ENCODE results near the gene ERCC8.
"Not testable (repeated sequence)": the region's sequence is repeated elsewhere in the genome, so short reads cannot be mapped to it uniquely, and the experiment has no call there.

Gene ERCC8, protein sequence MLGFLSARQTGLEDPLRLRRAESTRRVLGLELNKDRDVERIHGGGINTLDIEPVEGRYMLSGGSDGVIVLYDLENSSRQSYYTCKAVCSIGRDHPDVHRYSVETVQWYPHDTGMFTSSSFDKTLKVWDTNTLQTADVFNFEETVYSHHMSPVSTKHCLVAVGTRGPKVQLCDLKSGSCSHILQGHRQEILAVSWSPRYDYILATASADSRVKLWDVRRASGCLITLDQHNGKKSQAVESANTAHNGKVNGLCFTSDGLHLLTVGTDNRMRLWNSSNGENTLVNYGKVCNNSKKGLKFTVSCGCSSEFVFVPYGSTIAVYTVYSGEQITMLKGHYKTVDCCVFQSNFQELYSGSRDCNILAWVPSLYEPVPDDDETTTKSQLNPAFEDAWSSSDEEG

DNA sequence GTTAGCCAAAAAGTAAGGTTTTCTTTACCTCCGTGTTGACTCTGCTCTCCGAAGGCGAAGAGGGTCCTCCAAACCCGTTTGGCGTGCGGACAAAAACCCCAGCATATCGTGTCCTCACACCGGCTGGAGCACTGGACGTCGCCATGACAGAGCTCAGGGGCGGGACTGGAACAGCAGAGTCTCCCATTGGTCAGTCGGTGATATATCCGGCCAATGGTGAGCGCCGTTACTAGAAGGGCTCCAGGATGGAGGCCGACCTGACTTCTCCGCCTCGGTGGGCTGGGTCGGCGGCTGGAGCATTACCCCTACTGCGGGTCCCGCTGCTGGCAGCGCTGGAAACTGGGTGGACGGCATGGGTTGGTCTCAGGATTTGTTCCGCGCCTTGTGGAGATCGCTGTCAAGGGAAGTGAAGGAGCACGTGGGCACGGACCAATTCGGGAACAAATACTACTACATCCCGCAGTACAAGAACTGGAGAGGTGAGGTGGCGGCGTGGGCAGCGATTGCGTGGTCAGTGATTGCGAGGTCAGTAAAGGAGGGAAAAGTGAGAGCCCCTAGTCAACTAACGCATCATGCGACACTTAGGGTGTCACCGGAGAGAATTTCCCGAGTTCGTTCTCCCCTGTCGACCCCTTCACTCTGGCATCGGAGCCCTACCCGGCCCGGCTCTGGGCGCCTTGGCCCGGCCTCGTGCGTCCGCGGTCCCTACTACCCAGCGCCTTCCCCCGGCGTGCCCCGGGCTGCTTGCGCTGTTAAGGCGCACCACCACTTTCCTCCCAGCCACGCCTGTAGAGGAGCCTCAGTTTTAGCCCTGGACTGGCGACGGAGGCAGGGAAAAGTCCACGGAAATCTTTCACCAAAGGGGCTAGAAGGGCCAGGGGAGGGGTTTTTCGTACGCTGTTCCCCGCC lies at the start of gene ERCC8, which contains the start of gene NDUFAF2:
Gene ERCC8 (minus strand): TSS at position 167 of the 909 bp plus-strand sequence. CDS start 62 bp downstream, at position 105.
Gene NDUFAF2 (plus strand): TSS at position 302 of the 909 bp plus-strand sequence. CDS start 51 bp downstream, at position 353.
- ChIA-PET CTCF (interaction anchor here (0.9 to 3.8 kb wide), 3 partner anchors 14 to 869 kb away, joined by 4 to 30 read pairs (median 7); no protein-coding TSS in a partner anchor), POLR2A (interaction anchor here (0.6 to 1.8 kb wide), 2 partner anchors 16 to 27 kb away, joined by 3 to 6 read pairs; no protein-coding TSS in a partner anchor)
- TF ChIP-seq CTCF (IDR thresholded peaks at IDR 0.05; ENCODE audit: insufficient read depth, low read length, missing control alignments): no peak
- peak within 1 kb of the TSS; percentile 86 for H3K4me3 ChIP-seq (ENCODE audit: low read depth, low read length)
- peak; percentile 55 for DNase-seq (ENCODE audit: low read depth, low spot score)

GRCh38 chr5:60993875-60994571 lies 49.2 kb upstream of the ERCC8 start:
- no peak for DNase-seq (ENCODE audit: low read depth, low spot score)
- H3K4me3 ChIP-seq (ENCODE audit: low read depth, low read length): no peak overlapping the region
- no peak for TF ChIP-seq CTCF (IDR thresholded peaks at IDR 0.05; ENCODE audit: insufficient read depth, low read length, missing control alignments)
- CTCF ChIA-PET: interaction anchor here (1.2 kb wide), 1 partner anchor 20 kb away, joined by 4 read pairs; no protein-coding TSS in a partner anchor
- POLR2A ChIA-PET: no interaction called here

DNA sequence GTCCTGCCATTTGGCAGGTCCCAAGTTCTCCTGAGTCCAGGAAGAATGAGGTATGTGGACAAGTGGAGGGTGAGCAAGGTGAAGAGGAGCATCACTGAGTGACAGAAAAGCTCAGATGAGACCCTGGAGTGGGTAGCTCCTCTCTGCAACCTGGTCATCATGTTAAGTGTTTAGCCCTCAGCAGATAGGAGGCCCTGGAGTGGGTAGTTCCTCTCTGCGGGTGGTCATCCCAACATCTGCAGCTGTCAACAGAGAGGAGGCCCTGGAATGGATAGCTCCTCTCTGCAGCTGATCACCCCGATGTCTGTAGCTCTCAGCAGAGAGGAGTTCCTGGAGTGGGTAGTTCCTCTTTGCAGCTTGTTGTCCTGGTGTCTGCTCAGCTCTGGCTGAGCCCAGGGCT lies 48.6 kb upstream of the ERCC8 start:
- no peak overlapping the region for H3K4me3 ChIP-seq (ENCODE audit: low read depth, low read length)
- ChIA-PET CTCF (interaction anchor here (1.2 to 1.3 kb wide), 2 partner anchors 11 to 20 kb away, joined by 3 to 4 read pairs; no protein-coding TSS in a partner anchor), POLR2A (no interaction called here)
- no peak for TF ChIP-seq CTCF (IDR thresholded peaks at IDR 0.05; ENCODE audit: insufficient read depth, low read length, missing control alignments)
- no peak for DNase-seq (ENCODE audit: low read depth, low spot score)

DNA sequence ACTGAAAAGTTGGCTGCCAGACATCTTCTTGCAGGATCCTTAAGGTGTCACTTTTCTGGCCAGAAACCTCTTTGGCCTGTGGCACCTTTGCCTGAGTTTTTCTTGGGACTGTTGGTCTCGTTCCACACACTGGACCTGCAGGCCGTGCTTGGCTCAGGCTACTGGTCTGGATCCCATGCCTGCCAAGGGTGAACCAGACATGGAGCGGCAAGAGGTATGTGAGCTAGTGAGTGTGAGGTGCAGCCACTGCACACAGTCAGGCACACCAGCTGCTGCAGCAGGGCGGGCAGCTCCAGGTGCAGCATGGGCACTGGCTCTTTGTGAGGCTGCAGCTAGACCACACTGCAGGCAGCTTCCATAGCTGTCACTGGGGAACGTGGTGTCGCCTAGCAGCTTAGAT lies 48.0 kb upstream of the ERCC8 start:
- POLR2A ChIA-PET: no interaction called here
- CTCF ChIA-PET: interaction anchor here (0.7 to 1.3 kb wide), 3 partner anchors 12 to 242 kb away, joined by 3 to 4 read pairs (median 3); no protein-coding TSS in a partner anchor
- no peak for TF ChIP-seq CTCF (IDR thresholded peaks at IDR 0.05; ENCODE audit: insufficient read depth, low read length, missing control alignments)

DNA sequence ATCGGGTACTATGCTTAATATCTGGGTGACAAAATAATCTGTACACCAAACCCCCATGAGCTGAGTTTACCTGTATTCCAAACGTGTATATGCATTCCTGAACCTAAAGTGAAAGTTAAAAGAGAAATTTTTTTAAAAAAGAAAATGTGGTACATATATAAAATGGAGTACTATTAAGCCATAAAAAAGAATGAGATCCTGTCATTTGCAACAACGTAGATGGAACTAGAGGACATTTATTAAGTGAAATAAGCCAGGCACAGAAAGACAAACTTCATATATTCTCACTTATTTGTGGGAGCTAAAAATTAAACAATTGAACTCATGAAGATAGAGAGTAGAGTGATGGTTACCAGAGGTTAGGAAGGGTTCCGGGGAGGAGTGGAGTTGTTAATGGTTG lies 44.9 kb upstream of the ERCC8 start:
- no peak overlapping the region for H3K4me3 ChIP-seq (ENCODE audit: low read depth, low read length)
- TF ChIP-seq CTCF (IDR thresholded peaks at IDR 0.05; ENCODE audit: insufficient read depth, low read length, missing control alignments): no peak
- no peak for DNase-seq (ENCODE audit: low read depth, low spot score)
- ChIA-PET POLR2A (no interaction called here), CTCF (interaction anchor here (1.3 kb wide), 1 partner anchor 8 kb away, joined by 4 read pairs; no protein-coding TSS in a partner anchor)

More for the DNA sequence above, 48.0 kb upstream of the ERCC8 start:
- no peak overlapping the region for H3K4me3 ChIP-seq (ENCODE audit: low read depth, low read length)
- DNase-seq (ENCODE audit: low read depth, low spot score): no peak

GRCh38 chr5:60982127-60982526 lies 37.3 kb upstream of the ERCC8 start:
- H3K4me3 ChIP-seq (ENCODE audit: low read depth, low read length); DNase-seq (ENCODE audit: low read depth, low spot score); POLR2A ChIA-PET: not testable (repeated sequence)
- CTCF ChIA-PET: interaction anchor here (1.8 kb wide), 1 partner anchor 8 kb away, joined by 4 read pairs; no protein-coding TSS in a partner anchor

Data from AG04449 (cell line).